Astrocyte of the hippocampus (primary cell): ENCODE results near the gene CCDC167.

Experiments
- DNase-seq: peaks from one replicate; pipeline ENCODE4 v3.0.0; 2011; ENCODE audit warnings: low read depth, low spot score

Gene CCDC167

DNA sequence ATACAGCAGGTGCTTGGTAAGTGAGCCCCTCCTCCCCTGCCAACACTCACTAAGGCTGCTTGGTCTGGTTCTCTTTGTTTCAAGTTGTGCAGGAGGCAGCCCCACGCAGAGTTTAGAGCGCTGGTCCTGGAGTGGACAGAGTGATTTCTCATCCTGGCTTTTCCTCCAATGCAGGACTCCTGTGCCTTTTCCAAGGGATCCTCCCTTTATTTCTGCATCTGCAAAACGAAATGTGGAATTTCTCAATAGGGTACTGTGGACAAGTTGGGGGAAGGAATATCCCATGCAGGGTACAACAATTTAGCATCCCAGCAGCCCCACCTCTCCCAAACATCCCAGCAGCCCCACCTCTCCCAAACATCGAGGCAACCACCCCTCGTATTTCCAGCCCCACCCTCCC, 30.6 kb upstream of the CCDC167 start:
- no peak for DNase-seq

DNA sequence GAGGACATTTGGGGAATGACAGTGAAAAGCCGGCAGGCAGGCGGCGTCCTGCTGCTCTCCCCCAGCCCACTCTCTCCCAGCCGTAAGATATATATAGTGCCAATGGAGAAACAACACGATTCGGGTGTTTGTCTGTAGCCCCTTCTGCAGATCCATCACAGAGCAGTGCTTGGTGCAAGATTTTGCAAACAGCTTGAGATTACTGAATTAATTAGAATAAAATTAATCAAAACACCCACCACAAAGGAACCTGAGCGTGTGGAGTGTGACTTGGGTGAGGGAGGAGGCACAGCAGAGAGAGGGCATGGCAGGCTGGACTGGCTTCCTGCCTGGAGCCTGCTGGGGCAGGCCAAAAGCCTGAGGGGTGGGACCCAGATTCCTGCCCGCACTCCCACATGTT, 28.8 kb upstream of the CCDC167 start:
- DNase-seq = no peak

DNA sequence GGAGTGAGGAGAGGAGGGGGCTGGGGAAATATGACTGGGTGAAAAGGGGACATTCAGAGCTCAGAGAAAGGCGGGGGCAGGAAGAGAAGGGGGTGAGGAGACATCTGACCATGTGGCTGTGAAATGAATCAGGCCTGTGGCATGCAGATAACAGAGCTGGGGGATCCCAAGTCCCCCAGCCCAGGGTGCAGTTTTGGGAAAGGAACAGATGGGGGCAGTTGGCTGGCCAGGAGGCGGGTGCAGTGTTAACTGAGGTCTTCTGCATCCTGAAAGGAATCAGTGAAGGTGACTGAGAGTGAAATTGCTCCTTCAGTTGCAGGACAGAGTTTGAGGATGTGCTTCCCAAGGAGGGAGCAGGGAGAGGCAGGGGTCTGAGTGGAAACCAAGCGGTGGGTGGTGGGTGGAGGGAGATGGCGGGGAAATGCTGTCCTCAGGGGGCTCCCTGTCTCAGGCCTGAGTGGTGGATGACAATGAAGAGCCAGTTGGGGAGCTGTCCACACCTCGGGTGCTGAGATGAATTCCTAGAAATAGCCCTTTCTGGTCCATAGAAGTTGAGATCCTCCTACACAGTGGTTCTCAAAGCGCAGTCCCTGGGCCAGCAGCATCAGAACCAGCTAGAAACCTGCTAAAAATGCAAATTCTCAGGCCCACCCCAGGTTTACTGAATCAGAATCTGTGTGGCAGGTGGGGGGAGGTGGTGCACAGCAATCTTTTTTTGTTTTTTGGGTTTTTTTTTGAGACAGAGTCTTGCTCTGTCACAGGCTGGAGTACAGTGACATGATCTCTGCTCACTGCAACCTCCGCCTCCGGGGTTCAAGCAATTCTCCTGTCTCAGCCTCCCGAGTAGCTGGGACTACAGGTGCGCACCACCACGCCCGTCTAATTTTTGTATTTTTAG, 26.0 kb upstream of the CCDC167 start:
- peak; percentile 59 for DNase-seq

- DNase-seq = no peak
Observed at GRCh38 chr6:37524970-37525318, 25.3 kb upstream of the CCDC167 start.

DNA sequence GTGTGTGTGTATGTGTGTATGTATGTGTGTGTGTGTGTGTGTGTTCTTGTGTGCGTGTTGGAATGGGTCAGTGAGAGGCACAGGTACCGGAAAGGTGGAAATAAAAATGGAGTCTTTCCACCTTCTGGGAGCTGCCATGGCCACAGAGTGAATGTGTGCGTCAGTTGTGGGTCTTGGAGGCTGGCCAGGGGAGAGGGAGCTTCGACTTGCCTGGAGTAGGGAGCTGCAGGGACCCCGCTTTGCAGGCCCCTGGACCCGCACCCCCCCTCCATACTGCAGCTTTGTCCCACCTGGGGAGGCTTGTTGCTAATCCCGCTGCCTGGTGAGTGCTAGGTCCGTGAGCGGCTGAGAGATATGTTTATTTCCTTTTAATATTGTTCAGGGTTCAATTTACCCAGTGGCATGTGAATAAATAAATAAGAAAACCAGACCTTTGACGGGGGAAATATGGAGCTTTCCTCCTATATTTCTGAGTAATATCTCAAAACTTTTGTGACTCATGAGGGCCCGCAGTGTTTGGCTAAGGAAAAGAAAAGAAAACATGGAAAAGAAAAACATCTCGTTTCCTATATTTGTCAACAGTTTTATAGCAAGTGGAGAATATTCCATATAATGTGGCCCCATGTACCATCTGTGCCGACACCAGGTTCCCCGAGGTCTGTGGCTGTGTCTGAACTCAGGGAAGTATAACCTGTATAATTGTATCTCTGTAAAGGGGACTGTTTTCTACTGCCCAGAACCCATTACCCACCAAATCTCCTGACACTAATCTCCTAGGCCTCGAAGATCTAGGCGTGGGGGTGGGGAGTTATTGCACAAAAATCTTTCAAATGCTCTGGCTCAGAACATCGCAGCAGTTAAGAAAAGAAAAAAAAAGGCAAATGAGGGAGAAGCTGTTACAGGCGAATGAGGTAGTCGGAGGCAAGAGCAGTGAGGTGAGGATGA, 24.6 kb upstream of the CCDC167 start:
- peak; percentile 88 for DNase-seq

DNA sequence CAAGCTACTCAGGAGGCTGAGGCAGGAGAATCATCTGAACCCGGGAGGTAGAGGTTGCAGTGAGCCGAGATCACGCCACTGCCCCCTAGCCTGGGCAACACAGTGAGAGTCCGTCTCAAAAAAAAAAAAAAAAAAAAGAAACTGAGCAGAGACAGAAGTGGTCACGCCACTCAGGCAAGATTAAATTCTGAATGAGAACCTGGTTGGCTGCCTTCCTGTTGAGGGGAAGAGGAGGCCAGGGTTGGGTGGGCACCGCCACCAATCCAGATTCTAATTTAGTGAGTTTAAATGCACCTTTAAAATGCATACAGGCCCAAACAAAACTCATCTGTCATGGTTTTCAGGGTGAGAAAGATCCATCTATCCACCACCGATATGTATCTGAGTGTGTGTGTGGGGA, 23.7 kb upstream of the CCDC167 start:
- DNase-seq = no peak

DNA sequence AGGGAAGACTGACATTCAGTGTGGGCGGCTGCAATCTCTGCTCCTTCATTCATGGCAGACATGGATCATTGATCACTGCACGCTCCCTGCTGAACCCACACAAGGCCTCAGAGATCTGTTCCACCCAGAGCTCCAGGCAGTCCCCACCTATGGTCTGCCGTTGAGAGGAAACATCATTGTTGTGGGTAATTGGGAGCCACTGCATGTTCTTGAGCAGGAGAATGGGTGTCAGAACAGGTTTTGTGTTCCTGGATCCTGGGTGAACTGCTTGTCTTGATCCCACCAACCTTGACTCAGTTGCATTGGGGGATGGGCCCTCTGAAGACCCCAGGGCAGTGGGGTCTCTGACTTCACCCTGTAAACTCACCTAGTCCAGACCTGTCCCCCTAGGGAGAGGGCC, 23.1 kb upstream of the CCDC167 start:
- no peak for DNase-seq

GRCh38 chr6:37521674-37522073, 22.0 kb upstream of the CCDC167 start:
- DNase-seq = no peak

DNA sequence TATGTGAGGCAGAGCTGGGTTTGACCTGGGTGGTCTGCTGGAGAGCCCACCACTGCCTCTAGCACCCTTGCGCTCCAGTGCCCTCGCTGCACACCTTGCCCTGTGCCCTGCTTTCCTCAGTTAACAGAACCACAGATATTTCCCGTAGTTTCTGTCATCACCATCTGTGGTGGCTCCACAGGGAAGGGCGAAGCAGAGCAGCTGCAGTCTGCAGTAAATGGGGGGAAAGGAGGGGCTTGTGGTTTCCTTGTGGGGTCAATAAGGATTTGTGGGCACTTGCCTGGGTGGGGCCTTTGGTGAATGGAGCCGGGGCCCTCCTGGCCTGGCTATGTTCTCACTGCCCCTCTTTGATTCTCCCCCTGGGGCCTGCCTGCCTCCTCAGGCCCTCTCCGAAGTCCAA, 21.2 kb upstream of the CCDC167 start:
- DNase-seq = no peak

GRCh38 chr6:37519461-37519860, 19.8 kb upstream of the CCDC167 start:
- no peak for DNase-seq

DNA sequence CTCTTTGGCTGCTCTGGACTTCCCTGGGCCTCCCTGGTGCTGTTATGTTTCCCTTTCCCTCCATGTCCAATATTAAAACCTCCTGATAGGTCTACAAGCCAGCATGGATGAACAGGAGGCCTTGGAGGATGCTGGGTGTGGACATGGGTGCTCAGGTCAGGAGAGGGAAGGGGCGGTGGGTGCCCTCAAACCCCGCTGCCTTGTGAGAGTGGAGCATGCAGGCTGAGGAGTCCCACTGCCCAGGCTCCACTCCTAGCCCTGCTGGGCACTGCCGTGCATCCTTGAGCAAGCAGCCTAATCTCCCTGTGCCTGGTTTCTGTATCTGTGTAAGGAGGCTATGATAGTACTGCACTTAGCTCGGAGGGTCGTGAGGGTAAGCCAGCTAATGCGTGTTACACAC, 18.4 kb upstream of the CCDC167 start:
- no peak for DNase-seq

GRCh38 chr6:37517411-37517812, 17.7 kb upstream of the CCDC167 start:
- DNase-seq = peak; percentile 42

DNA sequence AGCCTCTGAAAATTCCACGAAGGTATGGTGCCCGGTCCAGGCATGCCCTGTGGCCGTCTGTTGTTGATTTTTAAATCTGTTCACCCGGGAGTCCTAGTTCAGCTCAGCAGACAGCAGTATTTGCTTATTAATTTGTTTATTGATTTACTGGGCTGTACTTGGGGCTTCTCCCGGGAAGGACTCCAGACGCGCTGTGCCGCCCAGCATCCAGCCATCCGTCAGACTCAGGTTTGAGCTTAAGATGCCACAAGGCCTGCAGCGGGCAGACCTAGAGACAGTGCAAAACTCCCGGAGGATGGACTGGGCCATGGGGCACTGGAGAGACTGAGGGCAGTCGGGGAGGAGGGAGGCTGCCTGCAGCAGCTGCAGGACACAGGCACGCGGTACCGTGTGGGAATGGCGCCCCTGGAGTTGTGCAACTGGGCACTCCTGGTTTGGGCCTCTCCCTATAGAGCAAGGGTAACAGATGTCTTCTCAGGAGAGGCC, 17.3 kb upstream of the CCDC167 start:
- DNase-seq = peak; percentile 15

DNA sequence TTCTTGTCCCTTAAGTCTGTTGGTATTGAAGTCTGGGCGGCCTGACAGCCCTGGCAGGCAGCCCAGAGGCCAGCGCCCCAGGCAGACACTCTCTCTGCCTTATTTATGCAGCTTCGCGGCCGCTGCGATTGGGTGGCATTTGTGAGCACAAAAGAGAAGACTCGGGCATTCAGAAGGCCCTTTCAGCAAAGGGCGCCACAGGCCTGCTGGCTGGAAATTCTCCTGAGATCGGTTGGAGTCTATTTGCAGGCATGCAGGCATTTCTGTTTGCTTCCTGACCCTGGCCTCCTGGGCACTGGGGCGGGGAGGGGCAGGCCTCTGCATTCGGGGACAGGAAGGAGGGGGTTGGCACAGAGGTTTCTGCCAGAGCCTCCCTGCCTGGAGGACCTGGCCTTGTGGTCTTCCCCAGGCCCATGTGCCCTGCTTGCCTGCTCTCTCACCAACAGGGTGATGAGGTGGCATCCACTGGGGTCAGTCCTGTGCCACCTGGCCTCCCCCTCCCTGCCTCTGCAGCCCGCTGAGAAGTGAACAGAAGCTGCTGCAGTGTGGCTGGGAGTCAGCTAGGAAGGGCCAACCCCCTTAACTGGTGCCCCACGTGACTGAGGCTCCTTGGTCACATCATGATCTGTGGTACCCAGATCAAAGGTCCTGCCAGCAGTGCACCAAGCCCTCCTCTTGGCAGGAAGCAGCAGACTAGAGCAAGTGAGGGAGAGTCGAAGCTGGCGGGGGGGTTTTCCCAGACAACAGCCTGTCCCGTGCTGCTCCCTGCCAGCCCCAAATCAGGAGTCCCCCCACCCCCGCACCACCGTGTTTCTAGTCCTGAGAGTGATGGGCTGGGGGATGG, 16.6 kb upstream of the CCDC167 start:
- peak; percentile 80 for DNase-seq

DNA sequence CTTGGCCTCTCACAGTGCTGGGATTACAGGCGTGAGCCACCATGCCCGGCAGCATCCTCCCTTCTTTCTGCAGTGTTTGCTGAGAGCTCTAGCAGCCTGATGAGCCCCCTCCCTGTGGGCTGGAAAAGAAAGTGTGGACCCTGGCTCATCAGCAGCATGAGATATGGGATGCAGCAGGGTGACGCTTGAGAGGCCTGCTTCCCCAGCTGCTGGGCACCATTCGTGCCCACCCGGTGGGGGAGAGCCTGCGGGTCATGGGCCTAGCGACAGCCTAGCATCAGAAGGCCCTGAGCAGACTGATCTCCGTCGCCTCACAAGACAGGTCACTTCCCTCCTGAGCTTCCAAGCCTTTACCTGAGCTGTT, 16.0 kb upstream of the CCDC167 start:
- DNase-seq = no peak

GRCh38 chr6:37514837-37515236, 15.1 kb upstream of the CCDC167 start:
- DNase-seq = peak; percentile 48

- DNase-seq = peak; percentile 46
Observed at GRCh38 chr6:37514321-37514771, 14.7 kb upstream of the CCDC167 start.

- no peak for DNase-seq
Observed at GRCh38 chr6:37513576-37513975, 13.9 kb upstream of the CCDC167 start.

DNA sequence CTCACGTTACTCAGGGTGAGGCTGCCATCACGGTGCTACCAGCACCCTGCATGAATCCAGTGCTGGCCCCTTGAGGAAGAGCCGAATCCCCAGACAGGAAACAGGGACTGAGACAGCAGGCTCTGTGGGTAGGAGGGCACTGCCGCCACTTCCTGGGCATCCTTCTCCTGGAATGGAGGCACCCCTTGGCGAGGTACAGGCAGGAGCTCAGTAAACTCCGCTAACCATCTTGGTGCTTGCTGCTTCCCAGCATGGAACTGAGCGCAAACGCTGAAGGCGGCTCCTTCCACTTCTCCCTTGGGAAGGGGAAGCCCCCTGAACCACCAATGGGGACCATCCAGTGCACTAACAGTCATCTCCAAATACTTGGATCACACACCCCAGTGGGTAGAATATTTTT, 13.5 kb upstream of the CCDC167 start:
- no peak for DNase-seq

GRCh38 chr6:37512400-37513011, 12.8 kb upstream of the CCDC167 start:
- peak; percentile 28 for DNase-seq

DNA sequence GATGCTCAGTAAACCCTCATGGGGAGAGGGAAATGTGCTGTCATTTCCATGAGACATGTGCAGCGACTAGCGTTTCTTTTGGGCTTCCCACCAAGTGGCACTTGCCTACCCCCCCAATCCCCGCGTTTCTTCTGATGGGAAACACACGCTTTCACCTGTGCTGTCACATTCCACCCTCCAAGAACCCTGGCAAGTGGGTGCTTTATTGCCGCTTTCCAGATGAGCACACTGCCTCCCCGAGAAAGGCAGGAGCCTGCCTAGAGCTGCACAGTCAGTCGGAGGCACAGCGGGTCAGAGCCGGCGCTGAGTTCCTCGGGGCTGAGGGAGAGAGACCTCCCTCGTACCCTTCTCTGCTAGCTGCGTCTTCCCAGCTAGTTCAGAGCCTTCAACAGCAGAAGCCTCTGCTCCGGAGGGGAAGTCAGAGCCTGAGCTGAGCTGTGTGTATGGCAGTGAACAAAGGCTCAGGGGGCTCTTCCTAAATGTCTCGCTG, 12.3 kb upstream of the CCDC167 start:
- no peak for DNase-seq
